MM.1S (cell line): ENCODE results near the gene SLC66A3.

Source experiments
- DNase-seq: peaks from one replicate; pipeline ENCODE4 v3.0.0-alpha.2; 2015
- H2AFZ ChIP-seq: fragments of 300-600 bp; sonication (generic); 2 replicates; pipeline ENCODE4 v1.6.0; 2016; ENCODE audit warnings: antibody characterized with exemption, low read length
- H3F3A ChIP-seq: fragments of 300-600 bp; sonication (generic); 2 replicates; pipeline ENCODE4 v1.6.1; 2016; ENCODE audit warnings: mild to moderate bottlenecking, antibody characterized with exemption, low read length, moderate library complexity, mixed read lengths; ENCODE audit not compliant: insufficient read depth
- H3K27ac ChIP-seq: fragments of 300-600 bp; sonication (generic); 2 replicates; pipeline ENCODE4 v1.5.1; 2016; ENCODE audit warnings: mild to moderate bottlenecking, low read length
- H3K27me3 ChIP-seq: fragments of 300-600 bp; sonication (generic); replicated peaks from 2 replicates; pipeline ENCODE4 v1.6.0; 2016; ENCODE audit warnings: low read length; ENCODE audit not compliant: insufficient read depth
- H3K36me3 ChIP-seq: fragments of 300-600 bp; sonication (generic); replicated peaks from 2 replicates; pipeline ENCODE4 v1.6.1; 2016; ENCODE audit warnings: mild to moderate bottlenecking, low read length, mixed read lengths; ENCODE audit not compliant: insufficient read depth
- H3K4me1 ChIP-seq: fragments of 300-600 bp; sonication (generic); 2 replicates; pipeline ENCODE4 v1.6.1; 2016; ENCODE audit warnings: low read length, mixed read lengths
- H3K4me2 ChIP-seq: fragments of 300-600 bp; sonication (generic); 2 replicates; pipeline ENCODE4 v1.6.0; 2016; ENCODE audit warnings: low read depth, low read length
- H3K4me3 ChIP-seq: fragments of 300-600 bp; sonication (generic); 2 replicates; pipeline ENCODE4 v1.5.1; 2016; ENCODE audit warnings: low read length, mixed read lengths
- H3K79me2 ChIP-seq: fragments of 300-600 bp; sonication (generic); 2 replicates; pipeline ENCODE4 v1.6.1; 2016; ENCODE audit warnings: mixed run types, low read length, mixed read lengths
- H3K9ac ChIP-seq: fragments of 300-600 bp; sonication (generic); 2 replicates; pipeline ENCODE4 v1.6.1; 2016; ENCODE audit warnings: low read length, mixed read lengths
- H3K9me2 ChIP-seq: fragments of 300-600 bp; sonication (generic); replicated peaks from 2 replicates; pipeline ENCODE4 v1.6.1; 2016; ENCODE audit warnings: mild to moderate bottlenecking, low read length, mixed read lengths; ENCODE audit not compliant: insufficient read depth
- H3K9me3 ChIP-seq: fragments of 300-600 bp; sonication (generic); replicated peaks from 2 replicates; pipeline ENCODE4 v1.6.1; 2016; ENCODE audit warnings: mild to moderate bottlenecking, low read length, mixed read lengths; ENCODE audit not compliant: insufficient read depth
- H4K20me1 ChIP-seq: fragments of 300-600 bp; sonication (generic); 2 replicates; pipeline ENCODE4 v1.6.1; 2016; ENCODE audit warnings: mild to moderate bottlenecking, low read length, moderate library complexity, mixed read lengths; ENCODE audit not compliant: insufficient read depth
- CTCF ChIP-seq: fragments of 300-600 bp; sonication (generic); IDR thresholded peaks from 2 replicates; pipeline ENCODE4 v1.5.1; 2016; ENCODE audit warnings: antibody characterized with exemption, low read length, mixed read lengths
- EZH2 ChIP-seq: fragments of 300-600 bp; sonication (generic); optimal IDR thresholded peaks from 2 replicates; pipeline ENCODE3; 2017; ENCODE audit warnings: low read depth, mild to moderate bottlenecking, antibody characterized with exemption, low read length, mixed read lengths
- EZH2phosphoT487 ChIP-seq: fragments of 300-600 bp; sonication (generic); IDR thresholded peaks from 2 replicates; pipeline ENCODE4 v1.6.1; 2018; ENCODE audit warnings: antibody characterized with exemption, low read length

SLC66A3 gene

GRCh38 chr2:11134349-11134748 is 20.9 kb upstream of the SLC66A3 start:
- H3K9me3 ChIP-seq = no peaks in the 10 kb centered on the region
- H2AFZ ChIP-seq = no peak overlapping the region
- no peak overlapping the region for H3K9ac ChIP-seq
- no peak for DNase-seq
- no peak overlapping the region for H3K27ac ChIP-seq
- H4K20me1 ChIP-seq = no peaks in the 10 kb centered on the region
- TF ChIP-seq CTCF = no peak
- TF ChIP-seq EZH2phosphoT487 = no peak
- no peak for TF ChIP-seq EZH2
- H3K9me2 ChIP-seq = no peaks in the 10 kb centered on the region
- H3K4me3 ChIP-seq = no peak overlapping the region
- H3K79me2 ChIP-seq = no peaks in the 10 kb centered on the region
- H3K4me1 ChIP-seq = 0 out of 2 replicates have a peak, but pooled peaks cover 3% of the 10 kb centered on the region
- H3F3A ChIP-seq = peaks cover 9% of the 10 kb centered on the region
- H3K4me2 ChIP-seq = no peak overlapping the region
- no peaks in the 10 kb centered on the region for H3K27me3 ChIP-seq
- H3K36me3 ChIP-seq = no peaks in the 10 kb centered on the region

GRCh38 chr2:11140492-11140891 is 14.8 kb upstream of the SLC66A3 start:
- no peak for DNase-seq
- Histone ChIP-seq H3F3A (no peaks in the 10 kb centered on the region), H3K27ac (no peak overlapping the region), H3K27me3 (no peaks in the 10 kb centered on the region), H3K9me2 (no peaks in the 10 kb centered on the region), H3K4me1 (no peaks in the 10 kb centered on the region), H3K79me2 (no peaks in the 10 kb centered on the region), H3K9me3 (no peaks in the 10 kb centered on the region), H3K9ac (no peak overlapping the region), H4K20me1 (no peaks in the 10 kb centered on the region), H3K4me3 (no peak overlapping the region), H2AFZ (no peak overlapping the region), H3K36me3 (no peaks in the 10 kb centered on the region), H3K4me2 (no peak overlapping the region)
- TF ChIP-seq EZH2 = no peak
- no peak for TF ChIP-seq CTCF
- TF ChIP-seq EZH2phosphoT487 = no peak

GRCh38 chr2:11141319-11141718 is 13.9 kb upstream of the SLC66A3 start:
- TF ChIP-seq CTCF (no peak), EZH2phosphoT487 (no peak), EZH2 (no peak)
- Histone ChIP-seq H3K4me2 (no peak overlapping the region), H3K4me1 (no peaks in the 10 kb centered on the region), H3K27ac (no peak overlapping the region), H3K4me3 (no peak overlapping the region), H3K79me2 (no peaks in the 10 kb centered on the region), H3K27me3 (no peaks in the 10 kb centered on the region), H3K9ac (no peak overlapping the region), H3F3A (no peaks in the 10 kb centered on the region), H3K36me3 (no peaks in the 10 kb centered on the region), H4K20me1 (no peaks in the 10 kb centered on the region), H3K9me2 (no peaks in the 10 kb centered on the region), H2AFZ (no peak overlapping the region), H3K9me3 (no peaks in the 10 kb centered on the region)
- no peak for DNase-seq

- no peak overlapping the region for H3K9ac ChIP-seq
- no peaks in the 10 kb centered on the region for H3K9me2 ChIP-seq
- H3K4me3 ChIP-seq = no peak overlapping the region
- no peaks in the 10 kb centered on the region for H3K79me2 ChIP-seq
- H3K4me2 ChIP-seq = no peak overlapping the region
- H2AFZ ChIP-seq = no peak overlapping the region
- no peaks in the 10 kb centered on the region for H3K9me3 ChIP-seq
- TF ChIP-seq CTCF (no peak; the same call in 1 of the 2 replicates), EZH2 (no peak), EZH2phosphoT487 (no peak)
- DNase-seq = no peak
- H3K36me3 ChIP-seq = no peaks in the 10 kb centered on the region
- no peaks in the 10 kb centered on the region for H3K4me1 ChIP-seq
- no peaks in the 10 kb centered on the region for H4K20me1 ChIP-seq
- no peaks in the 10 kb centered on the region for H3F3A ChIP-seq
- no peaks in the 10 kb centered on the region for H3K27me3 ChIP-seq
- no peak overlapping the region for H3K27ac ChIP-seq
These were observed 12.9 kb upstream of the SLC66A3 start for GRCh38 chr2:11142330-11142729.
